Left kidney (tissue), 2 donors: Measurements from ENCODE around the gene MX1. TPM values are rescaled to one million over a fixed set of nuclear protein-coding genes. Genes with fewer than 3 reads are reported as not detected.
"Not testable (repeated sequence)": the region's sequence is repeated elsewhere in the genome, so short reads cannot be mapped to it uniquely, and the experiment has no call there.

ENCODE experiments used
- DNase-seq: peaks from one replicate; pipeline ENCODE4 v3.0.0-alpha.2; 2013
- polyA plus RNA-seq: library from polyadenylated mRNA; unstranded; fragments of 120-200 nt; gene quantifications from one replicate; pipeline ENCODE4 v1.2.1, GENCODE V29; 2013; ENCODE audit not compliant: insufficient read length

Gene MX1
- polyA plus RNA-seq, 1 donor, result 8.4 TPM

- DNase-seq, result no peak
These were observed 18.2 kb upstream of the MX1 start for GRCh38 chr21:41407541-41408460.

DNA sequence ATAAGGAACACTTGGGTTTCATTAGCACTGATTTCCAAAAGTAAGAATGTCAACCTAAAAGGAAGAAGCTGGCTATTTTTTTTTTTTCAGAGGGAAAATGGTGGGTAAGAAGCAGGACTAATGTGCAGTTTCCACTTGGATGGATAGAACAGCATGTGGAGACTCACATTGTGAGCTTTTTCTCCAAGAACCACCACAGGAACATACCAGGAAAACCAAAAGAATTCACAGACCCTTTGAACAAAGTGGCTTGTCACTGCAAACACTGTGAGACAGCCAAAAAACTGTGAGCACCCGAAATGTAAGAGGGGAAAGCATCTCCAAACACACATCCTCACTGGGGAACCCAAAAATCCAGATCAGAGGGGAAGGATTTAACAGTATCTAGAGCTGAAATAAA lies 15.7 kb upstream of the MX1 start:
- DNase-seq, result no peak

GRCh38 chr21:41410767-41411448 lies 15.1 kb upstream of the MX1 start:
- no peak for DNase-seq

- no peak for DNase-seq
These were observed 14.5 kb upstream of the MX1 start for GRCh38 chr21:41411449-41412089.

GRCh38 chr21:41417505-41417904 lies 8.5 kb upstream of the MX1 start:
- not testable (repeated sequence) for DNase-seq

GRCh38 chr21:41418393-41418792 lies 7.6 kb upstream of the MX1 start:
- DNase-seq, result no peak

DNA sequence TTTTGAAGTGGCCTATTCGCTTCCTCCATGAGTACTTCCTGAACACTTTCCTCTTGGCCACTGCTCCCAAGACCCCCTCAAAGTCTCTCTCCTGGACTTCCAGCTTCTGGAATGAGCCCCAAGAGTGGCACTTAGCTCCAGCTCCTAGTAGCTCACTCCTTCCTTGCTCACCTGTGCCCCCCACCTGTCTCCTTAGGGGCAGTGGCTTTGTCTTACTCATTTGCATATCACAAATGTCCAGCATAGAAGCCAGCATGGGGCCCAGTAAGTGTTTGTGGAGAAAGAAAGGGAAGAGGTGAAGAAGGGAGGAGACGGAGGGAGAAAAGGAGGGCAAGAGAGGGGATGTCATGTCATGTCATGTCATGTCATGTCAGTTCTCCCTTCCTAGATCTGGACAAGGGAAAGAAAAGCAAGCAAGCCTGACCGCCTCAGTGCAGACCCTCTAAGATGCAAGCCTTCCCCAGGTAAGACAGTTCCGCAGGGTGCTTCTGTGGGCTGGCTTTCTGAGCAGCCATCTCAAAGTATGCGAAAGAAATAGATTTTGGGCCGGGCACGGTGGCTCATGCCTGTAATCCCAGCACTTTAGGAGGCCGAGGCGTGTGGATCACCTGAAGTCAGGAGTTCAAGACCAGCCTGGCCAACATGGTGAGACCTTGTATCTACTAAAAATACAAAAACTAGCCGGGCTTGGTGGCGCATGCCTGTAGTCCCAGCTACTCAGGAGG lies 6.9 kb upstream of the MX1 start:
- no peak for DNase-seq

DNA sequence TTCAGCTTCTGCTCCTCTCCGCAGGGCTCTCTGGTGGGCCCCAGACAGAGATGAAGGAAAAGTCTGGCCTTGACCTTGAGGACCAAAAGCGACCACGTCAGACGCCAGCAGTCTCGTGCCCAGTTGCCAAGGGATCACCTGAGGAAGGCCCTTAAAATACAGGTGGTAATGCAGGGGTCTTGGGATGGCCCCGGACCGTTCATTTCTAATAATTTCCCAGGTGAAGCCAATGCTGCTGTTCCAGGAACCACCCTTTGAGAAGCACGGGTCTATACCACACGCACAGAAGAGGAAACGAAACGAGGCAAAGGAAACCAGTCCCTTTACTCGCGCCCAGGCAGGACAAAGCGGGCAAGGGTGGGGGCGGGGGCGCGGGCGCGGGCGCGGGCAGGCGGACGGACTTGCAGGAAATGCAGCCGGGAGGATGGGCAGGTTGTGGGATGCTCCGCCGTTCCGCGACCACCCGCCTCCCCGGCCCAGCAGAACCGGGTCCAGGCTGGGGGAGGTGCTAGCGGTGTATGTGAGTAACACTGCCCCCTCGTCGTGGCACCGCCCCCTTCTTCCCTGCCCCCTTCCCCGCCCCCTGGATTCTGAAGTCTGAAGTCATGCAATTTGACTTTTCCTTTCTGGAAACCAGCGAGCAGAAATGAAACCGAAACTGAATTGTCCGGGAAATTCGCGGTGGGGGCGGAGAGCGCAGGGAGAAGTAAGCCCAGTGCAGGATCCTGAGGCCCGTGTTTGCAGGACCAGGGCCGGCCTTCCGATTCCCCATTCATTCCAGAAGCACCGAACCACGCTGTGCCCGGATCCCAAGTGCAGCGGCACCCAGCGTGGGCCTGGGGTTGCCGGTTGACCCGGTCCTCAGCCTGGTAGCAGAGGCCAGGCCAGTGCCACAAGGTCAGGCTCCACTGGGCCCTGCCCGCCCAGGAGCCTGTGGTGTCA lies 5.8 kb upstream of the MX1 start:
- DNase-seq, result peak; percentile 92

- DNase-seq, result not testable (repeated sequence)
These were observed 5.0 kb upstream of the MX1 start for GRCh38 chr21:41420998-41421397.

- DNase-seq, result no peak
These were observed 3.3 kb upstream of the MX1 start for GRCh38 chr21:41422546-41423304.

DNA sequence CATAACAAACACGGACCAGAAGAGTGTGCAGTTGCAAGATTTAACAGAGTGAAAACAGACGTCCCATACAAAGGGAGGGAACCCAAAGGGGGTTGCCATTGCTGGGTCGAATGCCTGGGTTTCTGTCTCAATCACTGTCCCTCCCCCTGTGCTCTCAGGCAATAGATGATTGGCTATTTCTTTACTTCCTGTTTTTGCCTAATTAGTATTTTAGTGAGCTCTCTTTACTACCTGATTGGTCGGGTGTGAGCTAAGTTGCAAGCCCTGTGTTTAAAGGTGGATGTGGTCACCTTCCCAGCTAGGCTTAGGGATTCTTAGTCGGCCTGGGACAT lies 2.8 kb upstream of the MX1 start:
- DNase-seq, result not testable (repeated sequence)

GRCh38 chr21:41425588-41425953 lies 468 bp upstream of the MX1 start:
- no peak for DNase-seq

DNA sequence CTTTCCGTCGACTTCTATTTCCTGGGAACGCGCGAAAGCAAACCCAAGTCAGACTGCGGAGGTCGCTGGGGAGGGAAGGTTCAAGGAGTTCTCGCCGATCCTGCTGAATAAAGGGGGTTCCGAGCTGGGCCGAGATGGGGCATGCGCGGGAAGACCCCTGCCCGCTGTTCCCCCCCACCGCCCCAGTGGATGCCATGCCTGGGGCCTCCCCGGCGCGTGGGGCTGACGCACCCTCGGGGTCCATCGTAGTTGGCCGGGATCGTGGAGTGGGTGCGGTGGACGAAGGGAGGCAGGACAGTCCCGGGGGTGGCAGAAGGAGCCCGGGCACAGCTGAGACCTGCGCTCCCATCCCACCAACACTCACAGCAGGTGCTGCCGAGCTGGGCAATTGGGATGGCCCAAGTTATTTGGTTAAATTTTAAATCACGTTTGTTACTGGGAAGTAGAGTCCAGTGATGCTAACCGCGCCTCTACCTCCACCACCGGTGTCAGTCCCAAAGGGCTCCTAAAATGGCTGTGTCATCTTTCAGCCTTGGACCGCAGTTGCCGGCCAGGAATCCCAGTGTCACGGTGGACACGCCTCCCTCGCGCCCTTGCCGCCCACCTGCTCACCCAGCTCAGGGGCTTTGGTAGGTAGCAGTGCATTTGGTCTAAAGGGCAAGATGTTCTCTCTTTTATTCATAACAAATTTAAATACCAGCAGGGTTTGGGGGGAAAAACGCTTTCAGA lies 801 bp downstream of the MX1 start:
- DNase-seq, result no peak

GRCh38 chr21:41427556-41427955 lies 1.5 kb downstream of the MX1 start:
- DNase-seq, result no peak

GRCh38 chr21:41428311-41428710 lies 2.3 kb downstream of the MX1 start:
- no peak for DNase-seq

GRCh38 chr21:41428847-41429246 lies 2.8 kb downstream of the MX1 start:
- DNase-seq, result no peak

GRCh38 chr21:41429305-41429704 lies 3.3 kb downstream of the MX1 start:
- no peak for DNase-seq

DNA sequence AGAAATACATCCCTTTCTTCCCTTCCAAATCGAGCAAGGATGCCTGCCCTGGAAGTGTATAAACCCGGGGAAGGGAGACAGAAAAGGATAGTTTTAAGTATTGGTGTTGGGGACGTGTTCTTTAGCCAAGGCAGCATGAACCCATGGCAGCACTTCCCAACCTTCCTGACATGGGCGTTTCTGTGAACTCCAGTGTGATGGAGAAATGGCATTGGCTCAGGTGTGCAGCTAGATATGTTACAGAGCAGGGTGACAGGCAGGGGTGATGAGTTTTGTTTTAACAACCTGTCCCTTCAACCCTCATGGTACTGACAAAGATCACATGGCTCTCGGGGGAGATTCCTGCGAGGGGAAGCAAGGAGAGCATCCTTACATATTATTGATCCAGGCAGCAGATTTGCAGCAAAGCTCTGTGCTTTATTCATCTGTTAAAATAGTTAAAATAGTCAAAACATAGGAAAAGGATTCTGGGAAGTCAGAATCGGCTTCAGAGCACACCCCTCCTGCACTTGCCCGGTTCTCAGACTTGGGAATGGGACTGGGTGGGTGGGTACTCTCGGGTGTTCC lies 4.0 kb downstream of the MX1 start:
- no peak for DNase-seq

DNA sequence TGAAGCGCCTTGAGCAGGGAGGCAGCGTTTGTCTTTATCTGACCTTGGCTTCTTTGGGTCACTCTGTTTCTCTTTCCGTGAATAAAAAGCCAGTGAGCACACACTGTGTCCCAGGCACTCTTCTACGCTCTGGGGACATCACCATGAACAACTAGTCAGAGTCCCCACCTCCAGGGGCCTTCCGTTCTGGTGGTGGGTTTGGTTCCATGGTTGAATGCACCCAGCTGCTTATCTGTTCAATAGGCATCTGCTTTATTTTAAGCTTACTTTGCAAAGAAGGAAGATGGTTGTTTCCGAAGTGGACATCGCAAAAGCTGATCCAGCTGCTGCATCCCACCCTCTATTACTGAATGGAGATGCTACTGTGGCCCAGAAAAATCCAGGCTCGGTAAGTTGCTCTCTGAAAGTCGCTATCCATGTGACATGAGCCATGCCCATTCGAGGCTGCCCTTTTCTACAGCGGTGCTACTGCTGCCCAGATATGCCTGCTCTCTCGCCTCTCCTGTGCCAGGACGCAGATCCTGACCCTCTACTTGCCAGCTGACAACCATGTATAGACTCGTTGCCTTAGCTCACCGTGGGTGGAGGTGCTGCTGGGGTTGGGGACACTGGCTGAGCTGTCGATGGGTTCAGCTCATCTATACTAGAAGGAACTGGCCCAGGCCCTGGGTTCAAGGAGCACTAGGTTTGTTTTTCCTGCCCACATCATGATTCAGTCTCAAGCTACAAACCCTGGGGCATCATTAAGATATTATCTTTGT lies 5.9 kb downstream of the MX1 start:
- DNase-seq, result no peak
